Activated CD8-positive, alpha-beta memory T cell treated with anti-CD3 and anti-CD28 coated beads, Interleukin-2, amount 10 ng/mL, durations not matched to agents 7 days and 5 days (primary cell): ENCODE measurements around the gene RCSD1. TPM values are rescaled to one million over a fixed set of nuclear protein-coding genes. Genes with fewer than 3 reads are reported as not detected.

ENCODE experiments used
- ATAC-seq: fragments of 150-1000 bp; cut with Tn5 transposase; one replicate; pipeline ENCODE4 v1.10.0; 2021; ENCODE audit warnings: moderate library complexity
- CTCF ChIA-PET: fragments of 350-600 bp; sonication (Branson Sonifier 250); formaldehyde crosslinking; loops from one replicate; lab custom pipeline; 2021; ENCODE audit warnings: antibody characterized with exemption; lab: Charles Lee
- DNase-seq: peaks from one replicate; pipeline ENCODE4 v3.0.0-alpha.2; 2020
- H3K27ac Mint-ChIP-seq: one replicate; pipeline ENCODE4 v1.8.0; 2021; ENCODE audit warnings: mild to moderate bottlenecking, mixed read lengths
- H3K27me3 Mint-ChIP-seq: one replicate; pipeline ENCODE4 v1.8.0; 2021; ENCODE audit warnings: mixed read lengths
- H3K36me3 Mint-ChIP-seq: one replicate; pipeline ENCODE4 v1.8.0; 2021; ENCODE audit warnings: mild to moderate bottlenecking, mixed read lengths
- H3K4me1 Mint-ChIP-seq: one replicate; pipeline ENCODE4 v1.8.0; 2021; ENCODE audit warnings: mixed read lengths
- H3K4me3 Mint-ChIP-seq: one replicate; pipeline ENCODE4 v1.8.0; 2021; ENCODE audit warnings: mild to moderate bottlenecking, moderate library complexity, mixed read lengths
- H3K9me3 Mint-ChIP-seq: one replicate; pipeline ENCODE4 v1.8.0; 2022; ENCODE audit warnings: low read depth, mixed read lengths
- total RNA-seq, 2 experiments: library from RNA; stranded (reverse); gene quantifications; one replicate each; pipeline ENCODE4 v1.2.3, GENCODE V29; 2021

RCSD1 gene
- total RNA-seq, 2 experiments from 2014 or later: 121 to 129 TPM

GRCh38 chr1:167694691-167695090, 64.7 kb downstream of the RCSD1 start:
- Mint-ChIP-seq H3K27ac (peak overlapping the region; percentile 3), H3K4me1 (no peaks in the 10 kb centered on the region), H3K9me3 (no peaks in the 10 kb centered on the region), H3K4me3 (no peak overlapping the region), H3K36me3 (peaks cover 70% of the 10 kb centered on the region), H3K27me3 (no peaks in the 10 kb centered on the region)
- ATAC-seq (no peak), DNase-seq (no peak)
- CTCF ChIA-PET: interaction anchor here (1.1 to 2.1 kb wide), 4 partner anchors 22 to 108 kb away, joined by 3 to 8 read pairs (median 3); no protein-coding TSS in a partner anchor

GRCh38 chr1:167695147-167695546, 65.1 kb downstream of the RCSD1 start:
- H3K36me3 Mint-ChIP-seq: peaks cover 70% of the 10 kb centered on the region
- no peaks in the 10 kb centered on the region for H3K4me1 Mint-ChIP-seq
- peak overlapping the region; percentile 3 for H3K27ac Mint-ChIP-seq
- CTCF ChIA-PET: interaction anchor here (1.1 to 2.1 kb wide), 6 partner anchors 7 to 108 kb away, joined by 3 to 8 read pairs (median 3); no protein-coding TSS in a partner anchor
- no peak overlapping the region for H3K4me3 Mint-ChIP-seq
- no peaks in the 10 kb centered on the region for H3K9me3 Mint-ChIP-seq
- no peak for DNase-seq
- no peaks in the 10 kb centered on the region for H3K27me3 Mint-ChIP-seq
- ATAC-seq: no peak

- CTCF ChIA-PET: interaction anchor here (1.1 to 1.4 kb wide), 5 partner anchors 8 to 107 kb away, joined by 3 read pairs; no protein-coding TSS in a partner anchor
- H3K4me3 Mint-ChIP-seq: no peak overlapping the region
- H3K9me3 Mint-ChIP-seq: no peaks in the 10 kb centered on the region
- no peaks in the 10 kb centered on the region for H3K4me1 Mint-ChIP-seq
- no peaks in the 10 kb centered on the region for H3K27me3 Mint-ChIP-seq
- H3K36me3 Mint-ChIP-seq: peaks cover 68% of the 10 kb centered on the region
- no peak for DNase-seq
- no peak for ATAC-seq
- no peak overlapping the region for H3K27ac Mint-ChIP-seq
Observed at GRCh38 chr1:167695756-167696561, 65.9 kb downstream of the RCSD1 start.

GRCh38 chr1:167697667-167698141, 67.7 kb downstream of the RCSD1 start:
- Mint-ChIP-seq H3K4me3 (no peak overlapping the region), H3K36me3 (peaks cover 66% of the 10 kb centered on the region), H3K4me1 (no peaks in the 10 kb centered on the region), H3K27ac (no peak overlapping the region), H3K9me3 (no peaks in the 10 kb centered on the region), H3K27me3 (no peaks in the 10 kb centered on the region)
- no peak for DNase-seq
- no peak for ATAC-seq
- CTCF ChIA-PET: interaction anchor here (0.6 to 0.7 kb wide), 2 partner anchors 10 to 141 kb away, joined by 3 read pairs; no protein-coding TSS in a partner anchor

GRCh38 chr1:167698313-167698712, 68.3 kb downstream of the RCSD1 start:
- Mint-ChIP-seq H3K4me1 (no peaks in the 10 kb centered on the region), H3K36me3 (peaks cover 71% of the 10 kb centered on the region), H3K9me3 (no peaks in the 10 kb centered on the region), H3K27ac (no peak overlapping the region), H3K4me3 (no peak overlapping the region), H3K27me3 (no peaks in the 10 kb centered on the region)
- CTCF ChIA-PET: interaction anchor here (0.6 kb wide), 1 partner anchor 142 kb away, joined by 3 read pairs; no protein-coding TSS in a partner anchor
- DNase-seq (no peak), ATAC-seq (no peak)

GRCh38 chr1:167701510-167701909, 71.5 kb downstream of the RCSD1 start:
- Mint-ChIP-seq H3K27ac (no peak overlapping the region), H3K36me3 (peaks cover 68% of the 10 kb centered on the region), H3K4me3 (no peak overlapping the region), H3K27me3 (no peaks in the 10 kb centered on the region), H3K4me1 (no peaks in the 10 kb centered on the region), H3K9me3 (no peaks in the 10 kb centered on the region)
- no peak for DNase-seq
- CTCF ChIA-PET: no interaction called here
- no peak for ATAC-seq

- no peak overlapping the region for H3K4me3 Mint-ChIP-seq
- no peaks in the 10 kb centered on the region for H3K27me3 Mint-ChIP-seq
- ATAC-seq (no peak), DNase-seq (no peak)
- H3K27ac Mint-ChIP-seq: peak overlapping the region; percentile 42
- peaks cover under 1% of the 10 kb centered on the region for H3K4me1 Mint-ChIP-seq
- no peaks in the 10 kb centered on the region for H3K9me3 Mint-ChIP-seq
- CTCF ChIA-PET: interaction anchor here (1.6 kb wide), 1 partner anchor 103 kb away, joined by 4 read pairs; no protein-coding TSS in a partner anchor
- H3K36me3 Mint-ChIP-seq: peaks cover 49% of the 10 kb centered on the region
Observed at GRCh38 chr1:167703557-167703956, 73.5 kb downstream of the RCSD1 start.

GRCh38 chr1:167704715-167705114, 74.7 kb downstream of the RCSD1 start:
- Mint-ChIP-seq H3K36me3 (peaks cover 40% of the 10 kb centered on the region), H3K27ac (no peak overlapping the region), H3K27me3 (no peaks in the 10 kb centered on the region), H3K4me1 (peaks cover 7% of the 10 kb centered on the region), H3K4me3 (no peak overlapping the region), H3K9me3 (no peaks in the 10 kb centered on the region)
- CTCF ChIA-PET: interaction anchor here (1.0 to 1.9 kb wide), 4 partner anchors 10 to 149 kb away, joined by 3 to 11 read pairs (median 4); no protein-coding TSS in a partner anchor
- ATAC-seq (no peak), DNase-seq (no peak)

GRCh38 chr1:167705250-167705649, 75.2 kb downstream of the RCSD1 start:
- no peak for DNase-seq
- H3K36me3 Mint-ChIP-seq: peaks cover 36% of the 10 kb centered on the region
- no peak overlapping the region for H3K27ac Mint-ChIP-seq
- H3K9me3 Mint-ChIP-seq: no peaks in the 10 kb centered on the region
- H3K4me3 Mint-ChIP-seq: no peak overlapping the region
- peaks cover 7% of the 10 kb centered on the region for H3K4me1 Mint-ChIP-seq
- no peaks in the 10 kb centered on the region for H3K27me3 Mint-ChIP-seq
- CTCF ChIA-PET: interaction anchor here (1.6 to 1.9 kb wide), 3 partner anchors 10 to 150 kb away, joined by 3 to 11 read pairs (median 4); no protein-coding TSS in a partner anchor
- ATAC-seq: no peak

GRCh38 chr1:167706363-167706762, 76.3 kb downstream of the RCSD1 start:
- ATAC-seq: no peak
- H3K4me1 Mint-ChIP-seq: peaks cover 7% of the 10 kb centered on the region
- no peaks in the 10 kb centered on the region for H3K9me3 Mint-ChIP-seq
- H3K27me3 Mint-ChIP-seq: peaks cover under 1% of the 10 kb centered on the region
- no peak overlapping the region for H3K4me3 Mint-ChIP-seq
- CTCF ChIA-PET: interaction anchor here (1.7 to 1.9 kb wide), 2 partner anchors 9 to 151 kb away, joined by 3 to 11 read pairs; no protein-coding TSS in a partner anchor
- peaks cover 33% of the 10 kb centered on the region for H3K36me3 Mint-ChIP-seq
- no peak overlapping the region for H3K27ac Mint-ChIP-seq
- DNase-seq: no peak

GRCh38 chr1:167706931-167707877, 77.2 kb downstream of the RCSD1 start:
- H3K27me3 Mint-ChIP-seq: peaks cover 5% of the 10 kb centered on the region

GRCh38 chr1:167707942-167708341, 77.9 kb downstream of the RCSD1 start:
- no peak for ATAC-seq
- no peak overlapping the region for H3K27ac Mint-ChIP-seq
- no peak overlapping the region for H3K4me3 Mint-ChIP-seq
- H3K36me3 Mint-ChIP-seq: peaks cover 25% of the 10 kb centered on the region
- H3K27me3 Mint-ChIP-seq: peaks cover 12% of the 10 kb centered on the region
- no peaks in the 10 kb centered on the region for H3K9me3 Mint-ChIP-seq
- CTCF ChIA-PET: interaction anchor here (1.9 kb wide), 1 partner anchor 108 kb away, joined by 5 read pairs; no protein-coding TSS in a partner anchor
- peaks cover 7% of the 10 kb centered on the region for H3K4me1 Mint-ChIP-seq
- no peak for DNase-seq

More at GRCh38 chr1:167706931-167707877, 77.2 kb downstream of the RCSD1 start:
- ATAC-seq (no peak), DNase-seq (no peak)
- Mint-ChIP-seq H3K4me1 (peaks cover 7% of the 10 kb centered on the region), H3K27ac (no peak overlapping the region), H3K4me3 (no peak overlapping the region), H3K9me3 (no peaks in the 10 kb centered on the region), H3K36me3 (peaks cover 27% of the 10 kb centered on the region)
- CTCF ChIA-PET: interaction anchor here (1.9 kb wide), 1 partner anchor 107 kb away, joined by 5 read pairs; no protein-coding TSS in a partner anchor
